CD14-positive monocyte (primary cell): ENCODE measurements around the gene SUFU. TPM values are rescaled to one million over a fixed set of nuclear protein-coding genes. Genes with fewer than 3 reads are reported as not detected.

Experiments used
- DNase-seq, 3 donors: peaks; one replicate each; pipeline ENCODE4 v3.0.0-alpha.2; 2011 to 2022
- H2AFZ ChIP-seq: 2 replicates; pipeline ENCODE4 v1.6.0; 2012; ENCODE audit warnings: mild to moderate bottlenecking, low read depth, low read length, inconsistent platforms; ENCODE audit not compliant: insufficient read depth, poor library complexity, severe bottlenecking
- H3K27ac ChIP-seq, 2 donors: 1 replicate in 1 of 2; 2 replicates in 1 of 2; pipeline ENCODE4 v1.5.1; 2012 to 2013; ENCODE audit warnings: low read length in 2 of 2, control low read depth in 1 of 2, inconsistent platforms in 1 of 2, low read depth in 1 of 2, mild to moderate bottlenecking in 1 of 2
- H3K27me3 ChIP-seq, 2 donors: one replicate each; pipeline versions ENCODE4 v1.6.0 to v1.6.1; 2011 to 2013; ENCODE audit warnings: low read length in 2 of 2; ENCODE audit not compliant: control insufficient read depth in 2 of 2, insufficient read depth in 2 of 2
- H3K36me3 ChIP-seq, 2 donors: replicated peaks in 1 of 2; 1 replicate in 1 of 2; 2 replicates in 1 of 2; pipeline versions ENCODE4 v1.5.1 to v1.6.1; 2012 to 2013; ENCODE audit warnings: low read length in 2 of 2, control low read depth in 1 of 2, inconsistent platforms in 1 of 2, mild to moderate bottlenecking in 1 of 2; ENCODE audit not compliant: insufficient read depth in 2 of 2, control insufficient read depth in 1 of 2
- H3K4me1 ChIP-seq, 2 donors: 1 replicate in 1 of 2; 2 replicates in 1 of 2; pipeline versions ENCODE4 v1.5.1 to v1.6.1; 2012 to 2013; ENCODE audit warnings: low read length in 2 of 2, control low read depth in 1 of 2, inconsistent platforms in 1 of 2, mild to moderate bottlenecking in 1 of 2, moderate library complexity in 1 of 2; ENCODE audit not compliant: insufficient read depth in 2 of 2, control insufficient read depth in 1 of 2
- H3K4me2 ChIP-seq: replicated peaks from 2 replicates; pipeline ENCODE3; 2012; ENCODE audit warnings: low read length, moderate library complexity, mild to moderate bottlenecking; ENCODE audit not compliant: poor library complexity, severe bottlenecking; ENCODE audit errors: extremely low read depth
- H3K4me3 ChIP-seq, 3 experiments: fragments of 200-600 bp in 1 of 3; sonication (generic) in 1 of 3; replicated peaks in 1 of 3; 1 replicate in 2 of 3; 2 replicates in 1 of 3; pipeline ENCODE4 v1.5.1; 2011 to 2013; ENCODE audit warnings: low read length in 3 of 3, mild to moderate bottlenecking in 3 of 3, control low read depth in 2 of 3, low read depth in 2 of 3, inconsistent platforms in 1 of 3, moderate library complexity in 1 of 3
- H3K79me2 ChIP-seq: 2 replicates; pipeline ENCODE4 v1.6.0; 2012; ENCODE audit warnings: mild to moderate bottlenecking, control low read depth, inconsistent platforms, low read length, moderate library complexity; ENCODE audit not compliant: insufficient read depth
- H3K9ac ChIP-seq: 2 replicates; pipeline ENCODE4 v1.6.0; 2017; ENCODE audit warnings: low read length, mild to moderate bottlenecking; ENCODE audit not compliant: insufficient read depth, poor library complexity, severe bottlenecking
- H3K9me3 ChIP-seq, 2 donors: replicated peaks in 1 of 2; 1 replicate in 1 of 2; 2 replicates in 1 of 2; pipeline versions ENCODE4 v1.5.1 to v1.6.1; 2012 to 2013; ENCODE audit warnings: low read length in 2 of 2, control low read depth in 1 of 2; ENCODE audit not compliant: control insufficient read depth in 1 of 2, insufficient read depth in 1 of 2
- H4K20me1 ChIP-seq: 2 replicates; pipeline ENCODE4 v1.6.0; 2012; ENCODE audit warnings: mild to moderate bottlenecking, low read length, control low read depth, moderate library complexity; ENCODE audit not compliant: insufficient read depth
- H3K27ac Mint-ChIP-seq, 7 donors: one replicate each; pipeline ENCODE4 v1.8.0; 2020; ENCODE audit warnings: mild to moderate bottlenecking in 7 of 7, mixed read lengths in 7 of 7, moderate library complexity in 6 of 7, inconsistent platforms in 2 of 7
- H3K27me3 Mint-ChIP-seq, 3 donors: one replicate each; pipeline ENCODE4 v1.8.0; 2021 to 2022; ENCODE audit warnings: low read depth in 3 of 3, mild to moderate bottlenecking in 3 of 3, mixed read lengths in 3 of 3, moderate library complexity in 3 of 3, inconsistent platforms in 1 of 3
- H3K36me3 Mint-ChIP-seq, 2 donors: one replicate each; pipeline ENCODE4 v1.8.0; 2020; ENCODE audit warnings: mixed read lengths in 2 of 2, inconsistent platforms in 1 of 2, mild to moderate bottlenecking in 1 of 2
- H3K4me1 Mint-ChIP-seq: one replicate; pipeline ENCODE4 v1.8.0; 2020; ENCODE audit warnings: mild to moderate bottlenecking, mixed read lengths
- H3K4me3 Mint-ChIP-seq, 2 donors: one replicate each; pipeline ENCODE4 v1.8.0; 2020; ENCODE audit warnings: mild to moderate bottlenecking in 2 of 2, mixed read lengths in 2 of 2, moderate library complexity in 1 of 2
- H3K9me3 Mint-ChIP-seq, 7 donors: one replicate each; pipeline ENCODE4 v1.8.0; 2020 to 2022; ENCODE audit warnings: mixed read lengths in 7 of 7, mild to moderate bottlenecking in 6 of 7, moderate library complexity in 6 of 7, inconsistent platforms in 2 of 7
- WGBS: methylation state at CpG from one replicate; pipeline ENCODE4 v1.1.5; 2013; ENCODE audit warnings: missing lambda C conversion rate; ENCODE audit not compliant: insufficient coverage; 5-methylcytosine and 5-hydroxymethylcytosine counted together
- intact Hi-C, 2 donors: fragments of 100-400 bp; cut with micrococcal nuclease; formaldehyde crosslinking; loops; one replicate each; pipeline versions ENCODE4 v1.15.0 to v1.15.1; 2023
- polyA plus RNA-seq, 3 donors: library from polyadenylated mRNA; depleted of rRNA in 1 of 3; unstranded in 2 of 3; stranded (reverse) in 1 of 3; fragments of 300-500 nt in 2 of 3; fragments of >200 nt in 1 of 3; fragmentation: Illumina TruSeq in 2 of 3; gene quantifications; 1 replicate in 2 of 3; 2 replicates in 1 of 3; pipeline ENCODE4 v1.2.3, GENCODE V29; 2012 to 2021
- TF ChIP-seq, protein P1 (sequence below): fragments of 200-600 bp; IDR thresholded peaks from one replicate; pipeline ENCODE4 v1.8.0; 2022; ENCODE audit warnings: antibody characterized with exemption, mild to moderate bottlenecking

The SUFU gene
- polyA plus RNA-seq, 3 donors, result 3.2 to 10.0 (median 5.7) TPM

DNA sequence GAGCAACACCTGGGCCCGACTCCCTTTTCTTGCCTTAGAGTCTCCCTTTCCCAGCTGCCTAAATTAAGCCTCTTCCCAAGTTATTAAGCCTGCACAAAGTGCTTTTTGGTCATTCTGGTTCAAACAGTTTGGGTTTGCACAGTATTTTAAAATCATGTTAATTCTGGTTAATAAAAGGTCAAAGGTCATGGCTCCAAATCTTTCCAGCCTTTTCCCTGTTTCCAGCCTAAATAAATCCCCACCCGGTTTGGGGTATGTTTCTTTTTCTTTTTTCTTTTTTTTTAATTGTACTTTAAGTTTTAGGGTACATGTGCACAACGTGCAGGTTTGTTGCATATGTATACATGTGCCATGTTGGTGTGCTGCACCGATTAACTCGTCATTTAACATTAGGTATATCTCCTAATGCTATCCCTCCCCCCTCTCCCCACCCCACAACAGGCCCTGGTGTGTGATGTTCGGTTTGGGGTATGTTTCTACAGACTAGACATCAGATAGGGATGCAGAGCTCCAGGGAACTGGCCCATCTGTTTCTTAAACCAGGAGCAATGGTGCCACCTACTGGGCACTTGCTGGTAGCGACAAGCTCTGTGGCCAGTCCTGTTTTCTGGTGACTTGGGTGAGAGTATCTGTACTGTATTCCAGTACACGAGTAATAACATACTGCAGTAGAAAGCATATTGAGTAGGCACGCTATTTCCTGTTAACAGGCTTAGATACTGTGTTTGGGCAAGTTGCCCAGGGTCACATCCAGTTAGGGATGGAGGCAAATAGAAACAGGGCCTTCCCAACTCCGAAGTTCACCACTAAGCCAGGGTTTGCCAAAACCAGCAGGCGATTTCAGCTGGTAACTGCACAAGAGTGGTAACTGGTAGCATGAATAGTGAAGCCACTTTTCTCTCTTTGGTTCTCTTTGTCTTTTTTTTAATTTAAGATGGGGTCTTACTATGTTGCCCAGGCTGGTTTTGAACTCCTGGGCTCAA, 80.0 kb downstream of the SUFU start:
- TF ChIP-seq, protein P1, sequence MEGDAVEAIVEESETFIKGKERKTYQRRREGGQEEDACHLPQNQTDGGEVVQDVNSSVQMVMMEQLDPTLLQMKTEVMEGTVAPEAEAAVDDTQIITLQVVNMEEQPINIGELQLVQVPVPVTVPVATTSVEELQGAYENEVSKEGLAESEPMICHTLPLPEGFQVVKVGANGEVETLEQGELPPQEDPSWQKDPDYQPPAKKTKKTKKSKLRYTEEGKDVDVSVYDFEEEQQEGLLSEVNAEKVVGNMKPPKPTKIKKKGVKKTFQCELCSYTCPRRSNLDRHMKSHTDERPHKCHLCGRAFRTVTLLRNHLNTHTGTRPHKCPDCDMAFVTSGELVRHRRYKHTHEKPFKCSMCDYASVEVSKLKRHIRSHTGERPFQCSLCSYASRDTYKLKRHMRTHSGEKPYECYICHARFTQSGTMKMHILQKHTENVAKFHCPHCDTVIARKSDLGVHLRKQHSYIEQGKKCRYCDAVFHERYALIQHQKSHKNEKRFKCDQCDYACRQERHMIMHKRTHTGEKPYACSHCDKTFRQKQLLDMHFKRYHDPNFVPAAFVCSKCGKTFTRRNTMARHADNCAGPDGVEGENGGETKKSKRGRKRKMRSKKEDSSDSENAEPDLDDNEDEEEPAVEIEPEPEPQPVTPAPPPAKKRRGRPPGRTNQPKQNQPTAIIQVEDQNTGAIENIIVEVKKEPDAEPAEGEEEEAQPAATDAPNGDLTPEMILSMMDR, result peak; percentile 87
- H3K4me1 Mint-ChIP-seq, result peaks cover 23% of the 10 kb centered on the region
- peaks cover 0 to 2% (median 0%) of the 10 kb centered on the region in 7 donors for H3K9me3 Mint-ChIP-seq
- Histone ChIP-seq H3K36me3 (no peaks in the 10 kb centered on the region), H3K79me2 (peaks cover 26% of the 10 kb centered on the region), H3K27ac (no peak overlapping the region), H3K27me3 (no peaks in the 10 kb centered on the region), H3K4me3 (no peak overlapping the region), H4K20me1 (peaks cover 80% of the 10 kb centered on the region), H2AFZ (no peak overlapping the region), H3K4me1 (peaks cover 19% of the 10 kb centered on the region in 2 donors), H3K4me2 (no peak overlapping the region), H3K9me3 (no peaks in the 10 kb centered on the region), H3K9ac (no peak overlapping the region)
- 50% methylated on average over 4 of the region's 11 CpGs for WGBS
- H3K36me3 Mint-ChIP-seq, result peaks cover 2 to 12% of the 10 kb centered on the region in 2 donors
- H3K27me3 Mint-ChIP-seq, result peaks cover 0 to 3% (median 0%) of the 10 kb centered on the region in 3 donors
- peak; percentile 68 to 85 (median 78) for DNase-seq
- no peak overlapping the region for H3K4me3 Mint-ChIP-seq
- intact Hi-C loops, result loop anchor here (2.0 to 10.0 kb wide), 3 partner anchors 81 to 189 kb away; partner anchors contain the start of genes ACTR1A (in 2 of the 2), SUFU (in 2 of the 2) and NFKB2 (in 1 of the 2)
- H3K27ac Mint-ChIP-seq, result no peak overlapping the region

DNA sequence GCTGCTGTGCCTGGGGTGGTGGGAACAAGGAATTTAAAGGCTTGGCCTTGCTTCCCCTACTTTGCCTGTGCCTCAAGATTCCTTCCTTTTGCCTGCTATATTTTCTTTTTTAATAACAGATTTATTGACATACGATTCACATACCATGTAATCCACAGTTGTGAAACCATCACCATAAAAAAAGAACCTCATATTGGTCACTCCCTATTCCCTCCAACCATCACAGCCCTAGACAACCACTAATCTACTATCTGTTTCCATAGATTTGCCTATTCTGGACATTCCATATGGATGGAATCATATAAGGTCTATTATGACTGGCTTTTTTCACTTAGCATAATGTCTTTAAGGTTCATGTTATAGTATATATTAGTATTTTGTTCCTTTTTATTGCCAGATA, 81.3 kb downstream of the SUFU start:
- H3K27ac Mint-ChIP-seq, result no peak overlapping the region
- H3K36me3 ChIP-seq, result no peaks in the 10 kb centered on the region
- peaks cover 0 to 3% (median 0%) of the 10 kb centered on the region in 3 donors for H3K27me3 Mint-ChIP-seq
- no peak overlapping the region for H3K27ac ChIP-seq
- H3K27me3 ChIP-seq, result no peaks in the 10 kb centered on the region
- H3K79me2 ChIP-seq, result peaks cover 30% of the 10 kb centered on the region
- H3K4me1 ChIP-seq, result peaks cover 6% of the 10 kb centered on the region in 2 donors
- no peak overlapping the region for H3K4me3 Mint-ChIP-seq
- H2AFZ ChIP-seq, result no peak overlapping the region
- peaks cover 2 to 12% of the 10 kb centered on the region in 2 donors for H3K36me3 Mint-ChIP-seq
- DNase-seq, result no peak
- no peaks in the 10 kb centered on the region for H3K9me3 ChIP-seq
- H3K4me1 Mint-ChIP-seq, result peaks cover 13% of the 10 kb centered on the region
- no peak overlapping the region for H3K4me2 ChIP-seq
- TF ChIP-seq, protein P1, result no peak
- peaks cover 0 to 2% (median 0%) of the 10 kb centered on the region in 7 donors for H3K9me3 Mint-ChIP-seq
- no peak overlapping the region for H3K4me3 ChIP-seq
- intact Hi-C loops, result loop anchor here in 1 of 2 donors (10.0 kb wide), 1 partner anchor 190 kb away; the partner anchor contains the start of gene NFKB2
- no CpG with 5 or more reads among the region's 1 CpG for WGBS
- H3K9ac ChIP-seq, result no peak overlapping the region
- H4K20me1 ChIP-seq, result peaks cover 80% of the 10 kb centered on the region
